HG03045 (cell line): Measurements from ENCODE around the gene TMEM174.
A peak's percentile ranks its signal among the peaks of the same experiment; 100 is the strongest.
"Not testable (repeated sequence)": the region's sequence is repeated elsewhere in the genome, so short reads cannot be mapped to it uniquely, and the experiment has no call there.

ENCODE experiments used
- ATAC-seq: cut with Tn5 transposase; IDR thresholded peaks from one replicate; pipeline ENCODE4 v1.9.1; 2021; ENCODE audit warnings: mild to moderate bottlenecking, moderate library complexity; ENCODE audit not compliant: unreplicated experiment

The TMEM174 gene

GRCh38 chr5:73188764-73189531 is 16.0 kb downstream of the TMEM174 start:
- no peak for ATAC-seq

- ATAC-seq: no peak
Measured at GRCh38 chr5:73189871-73190376, 16.9 kb downstream of the TMEM174 start.

- ATAC-seq: no peak
Measured at GRCh38 chr5:73192370-73192769, 19.4 kb downstream of the TMEM174 start.

GRCh38 chr5:73193592-73193991 is 20.6 kb downstream of the TMEM174 start:
- no peak for ATAC-seq

- ATAC-seq: no peak
Measured at GRCh38 chr5:73196201-73196600, 23.2 kb downstream of the TMEM174 start.

GRCh38 chr5:73197637-73198257 is 24.8 kb downstream of the TMEM174 start:
- ATAC-seq: no peak

- no peak for ATAC-seq
Measured at GRCh38 chr5:73198833-73199592, 26.0 kb downstream of the TMEM174 start.

GRCh38 chr5:73199671-73200070 is 26.7 kb downstream of the TMEM174 start:
- no peak for ATAC-seq

- peak; percentile 89 for ATAC-seq
Measured at GRCh38 chr5:73201547-73202513, 28.8 kb downstream of the TMEM174 start.

GRCh38 chr5:73204332-73204731 is 31.3 kb downstream of the TMEM174 start:
- no peak for ATAC-seq

GRCh38 chr5:73204733-73205132 is 31.7 kb downstream of the TMEM174 start:
- ATAC-seq: no peak

GRCh38 chr5:73205305-73205704 is 32.3 kb downstream of the TMEM174 start:
- no peak for ATAC-seq

- ATAC-seq: not testable (repeated sequence)
Measured at GRCh38 chr5:73207239-73207638, 34.2 kb downstream of the TMEM174 start.

GRCh38 chr5:73209075-73209474 is 36.1 kb downstream of the TMEM174 start:
- ATAC-seq: not testable (repeated sequence)

GRCh38 chr5:73212693-73213092 is 39.7 kb downstream of the TMEM174 start:
- ATAC-seq: not testable (repeated sequence)

GRCh38 chr5:73213566-73213998 is 40.6 kb downstream of the TMEM174 start:
- ATAC-seq: peak; percentile 63

- no peak for ATAC-seq
Measured at GRCh38 chr5:73214306-73214705, 41.3 kb downstream of the TMEM174 start.

GRCh38 chr5:73214996-73215395 is 42.0 kb downstream of the TMEM174 start:
- ATAC-seq: no peak

GRCh38 chr5:73215531-73215890 is 42.5 kb downstream of the TMEM174 start:
- no peak for ATAC-seq

- no peak for ATAC-seq
Measured at GRCh38 chr5:73215891-73216610, 43.1 kb downstream of the TMEM174 start.
